GM23338 (cell line): Measurements from ENCODE around the gene HYAL1. TPM values are rescaled to one million over a fixed set of nuclear protein-coding genes. Genes with fewer than 3 reads are reported as not detected.
A peak's percentile ranks its signal among the peaks of the same experiment; 100 is the strongest.
"Not testable (repeated sequence)": the region's sequence is repeated elsewhere in the genome, so short reads cannot be mapped to it uniquely, and the experiment has no call there.

Source experiments
- ATAC-seq: fragments of 200-7000 bp; cut with Tn5 transposase; 3 replicates; pipeline ENCODE4 v1.9.1; 2020
- DNase-seq: peaks from one replicate; pipeline ENCODE4 v3.0.0-alpha.2; 2015; ENCODE audit warnings: low spot score
- H2AFZ ChIP-seq: fragments of 200-600 bp; sonication (generic); 2 replicates; pipeline ENCODE4 v1.8.0; 2016; ENCODE audit warnings: antibody characterized with exemption, mild to moderate bottlenecking, moderate library complexity
- H3F3A ChIP-seq: fragments of 200-600 bp; sonication (generic); replicated peaks from 2 replicates; pipeline ENCODE4 v1.8.0; 2017; ENCODE audit warnings: antibody characterized with exemption, mixed run types, low read depth
- H3K27ac ChIP-seq: fragments of 200-600 bp; sonication (generic); 2 replicates; pipeline ENCODE4 v1.6.1; 2016; ENCODE audit warnings: low read depth
- H3K27me3 ChIP-seq: fragments of 200-600 bp; sonication (generic); 2 replicates; pipeline ENCODE4 v1.8.0; 2016; ENCODE audit warnings: mild to moderate bottlenecking, mixed run types, moderate library complexity; ENCODE audit not compliant: insufficient read depth
- H3K36me3 ChIP-seq: fragments of 200-600 bp; sonication (generic); 2 replicates; pipeline ENCODE4 v1.8.0; 2016; ENCODE audit warnings: mild to moderate bottlenecking; ENCODE audit not compliant: insufficient read depth
- H3K4me1 ChIP-seq: fragments of 200-600 bp; sonication (generic); 2 replicates; pipeline ENCODE4 v1.8.0; 2016; ENCODE audit warnings: mild to moderate bottlenecking, moderate library complexity; ENCODE audit not compliant: insufficient read depth
- H3K4me2 ChIP-seq: fragments of 200-600 bp; sonication (generic); 2 replicates; pipeline ENCODE4 v1.7.1; 2017; ENCODE audit warnings: mixed run types
- H3K4me3 ChIP-seq: fragments of 200-600 bp; sonication (generic); 2 replicates; pipeline ENCODE4 v1.6.1; 2016; ENCODE audit warnings: mixed run types
- H3K79me2 ChIP-seq: fragments of 200-600 bp; sonication (generic); replicated peaks from 2 replicates; pipeline ENCODE4 v1.8.0; 2017; ENCODE audit warnings: mild to moderate bottlenecking; ENCODE audit not compliant: insufficient read depth
- H3K9me2 ChIP-seq: fragments of 200-600 bp; sonication (generic); 2 replicates; pipeline ENCODE4 v1.8.0; 2017; ENCODE audit not compliant: insufficient read depth
- H4K20me1 ChIP-seq: fragments of 200-600 bp; sonication (generic); replicated peaks from 2 replicates; pipeline ENCODE4 v1.8.0; 2017; ENCODE audit warnings: mild to moderate bottlenecking; ENCODE audit not compliant: insufficient read depth
- H3K27ac Mint-ChIP-seq: 2 replicates; pipeline ENCODE4 v1.8.0; 2020; ENCODE audit warnings: inconsistent platforms, mild to moderate bottlenecking, moderate library complexity, mixed read lengths
- H3K27me3 Mint-ChIP-seq: 3 replicates; pipeline ENCODE4 v1.8.0; 2022; ENCODE audit warnings: low read depth, mild to moderate bottlenecking, moderate library complexity, mixed read lengths, inconsistent platforms; ENCODE audit not compliant: insufficient read depth, poor library complexity
- H3K36me3 Mint-ChIP-seq: 3 replicates; pipeline ENCODE4 v1.8.0; 2021; ENCODE audit warnings: low read depth, mild to moderate bottlenecking, inconsistent platforms, moderate library complexity, mixed read lengths
- H3K4me1 Mint-ChIP-seq: 3 replicates; pipeline ENCODE4 v1.8.0; 2020; ENCODE audit warnings: mild to moderate bottlenecking, inconsistent platforms, mixed read lengths
- H3K4me3 Mint-ChIP-seq: 3 replicates; pipeline ENCODE4 v1.8.0; 2021; ENCODE audit warnings: moderate library complexity, mild to moderate bottlenecking, inconsistent platforms, mixed read lengths
- H3K9me3 Mint-ChIP-seq: 3 replicates; pipeline ENCODE4 v1.8.0; 2020; ENCODE audit warnings: moderate library complexity, mild to moderate bottlenecking, inconsistent platforms, mixed read lengths
- CTCF ChIP-seq, 2 experiments: fragments of 200-600 bp in 1 of 2; sonication (generic) in 1 of 2; conservative IDR thresholded peaks; 2 replicates each; pipeline versions ENCODE4 v1.5.1 to v1.6.1; 2016 to 2017; ENCODE audit warnings: antibody characterized with exemption in 2 of 2, low read depth in 2 of 2, mild to moderate bottlenecking in 2 of 2, moderate library complexity in 1 of 2
- EZH2phosphoT487 ChIP-seq: fragments of 200-600 bp; sonication (generic); IDR thresholded peaks from one replicate; pipeline ENCODE4 v1.8.1; 2018; ENCODE audit warnings: antibody characterized with exemption; ENCODE audit not compliant: unreplicated experiment
- JUNB ChIP-seq: IDR thresholded peaks from one replicate; pipeline ENCODE4 v1.6.1; 2016; ENCODE audit warnings: antibody characterized with exemption; ENCODE audit not compliant: unreplicated experiment
- NANOG ChIP-seq: IDR thresholded peaks from 2 replicates; pipeline ENCODE4 v1.6.1; 2016; ENCODE audit warnings: antibody characterized with exemption, borderline replicate concordance
- POLR2AphosphoS5 ChIP-seq: IDR thresholded peaks from 2 replicates; pipeline ENCODE4 v1.6.1; 2016; ENCODE audit warnings: antibody characterized with exemption, low read depth
- REST ChIP-seq: IDR thresholded peaks from one replicate; pipeline ENCODE4 v1.6.1; 2018; ENCODE audit warnings: antibody characterized with exemption; ENCODE audit not compliant: unreplicated experiment
- STAT1 ChIP-seq: IDR thresholded peaks from one replicate; pipeline ENCODE4 v1.6.1; 2016; ENCODE audit warnings: antibody characterized with exemption; ENCODE audit not compliant: unreplicated experiment
- ZNF114 ChIP-seq: fragments of 250-450 bp; sonication (Bioruptor Pico); IDR thresholded peaks from 2 replicates; pipeline ENCODE4 v1.5.0; 2020; ENCODE audit warnings: mild to moderate bottlenecking, moderate library complexity
- ZNF331 ChIP-seq: fragments of 250-450 bp; sonication (Bioruptor Pico); IDR thresholded peaks from 2 replicates; pipeline ENCODE4 v1.5.0; 2020; ENCODE audit warnings: low read depth, mild to moderate bottlenecking, moderate library complexity
- polyA plus RNA-seq: library from polyadenylated mRNA; unstranded; fragments of >200 nt; fragmentation: Nextera tagmentation; extraction: Ambion mirVana; gene quantifications from 2 replicates; pipeline ENCODE4 v1.2.1, GENCODE V29; 2016
- total RNA-seq: library from RNA; depleted of rRNA; stranded (reverse); fragments of >200 nt; shearing (Covaris generic); gene quantifications from 2 replicates; pipeline ENCODE4 v1.2.3, GENCODE V29; 2014

Gene HYAL1
- total and polyA plus RNA-seq, 2 experiments from 2014 or later = 2.1 to 5.0 TPM

DNA sequence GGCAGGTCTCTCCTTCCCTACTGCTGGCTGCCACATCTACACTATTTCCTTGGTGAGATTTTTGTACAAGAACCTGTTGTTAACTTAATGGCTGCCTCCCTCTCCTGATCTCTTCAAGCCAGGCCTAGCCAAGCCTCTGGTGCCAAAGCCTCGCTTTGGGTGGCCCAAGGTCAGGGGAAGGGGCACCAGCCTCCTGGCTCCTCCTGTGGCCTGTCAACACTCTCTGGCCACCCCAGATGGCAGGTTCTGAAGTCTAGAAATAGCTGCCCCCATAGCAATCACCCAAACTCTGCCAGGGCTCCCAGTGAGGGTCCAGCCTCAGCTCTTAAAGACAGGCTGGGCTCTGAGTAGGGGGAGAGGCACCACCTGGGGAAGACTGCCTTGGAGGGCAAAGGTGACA lies 16.1 kb downstream of the HYAL1 start:
- ATAC-seq (no peak), DNase-seq (no peak)
- Mint-ChIP-seq H3K9me3 (no peaks in the 10 kb centered on the region), H3K4me1 (peaks cover 5% of the 10 kb centered on the region), H3K4me3 (no peak overlapping the region), H3K27ac (no peak overlapping the region), H3K27me3 (peaks cover 5% of the 10 kb centered on the region), H3K36me3 (peaks cover 47% of the 10 kb centered on the region)
- TF ChIP-seq NANOG = no peak
- TF ChIP-seq REST = no peak
- no peak for TF ChIP-seq CTCF (conservative IDR thresholded peaks at IDR 0.05; ENCODE audit: low read depth in 2 of 2)
- TF ChIP-seq EZH2phosphoT487 = no peak
- no peak for TF ChIP-seq ZNF114 (CRISPR knock-in tag)
- TF ChIP-seq ZNF331 (CRISPR knock-in tag) = no peak
- TF ChIP-seq STAT1 = no peak
- no peak for TF ChIP-seq POLR2AphosphoS5
- TF ChIP-seq JUNB = no peak
- Histone ChIP-seq H3K4me2 (no peak overlapping the region), H3K4me3 (no peak overlapping the region), H3K79me2 (peaks cover 17% of the 10 kb centered on the region), H4K20me1 (no peaks in the 10 kb centered on the region; the same call in 1 of the 2 replicates), H3K27ac (no peak overlapping the region), H3K9me2 (no peaks in the 10 kb centered on the region), H3K4me1 (peaks cover 5% of the 10 kb centered on the region; the same call in 1 of the 2 replicates), H3K27me3 (no peaks in the 10 kb centered on the region), H2AFZ (no peak overlapping the region), H3K36me3 (peaks cover 11% of the 10 kb centered on the region), H3F3A (0 out of 2 replicates have a peak, but pooled peaks cover 4% of the 10 kb centered on the region)

DNA sequence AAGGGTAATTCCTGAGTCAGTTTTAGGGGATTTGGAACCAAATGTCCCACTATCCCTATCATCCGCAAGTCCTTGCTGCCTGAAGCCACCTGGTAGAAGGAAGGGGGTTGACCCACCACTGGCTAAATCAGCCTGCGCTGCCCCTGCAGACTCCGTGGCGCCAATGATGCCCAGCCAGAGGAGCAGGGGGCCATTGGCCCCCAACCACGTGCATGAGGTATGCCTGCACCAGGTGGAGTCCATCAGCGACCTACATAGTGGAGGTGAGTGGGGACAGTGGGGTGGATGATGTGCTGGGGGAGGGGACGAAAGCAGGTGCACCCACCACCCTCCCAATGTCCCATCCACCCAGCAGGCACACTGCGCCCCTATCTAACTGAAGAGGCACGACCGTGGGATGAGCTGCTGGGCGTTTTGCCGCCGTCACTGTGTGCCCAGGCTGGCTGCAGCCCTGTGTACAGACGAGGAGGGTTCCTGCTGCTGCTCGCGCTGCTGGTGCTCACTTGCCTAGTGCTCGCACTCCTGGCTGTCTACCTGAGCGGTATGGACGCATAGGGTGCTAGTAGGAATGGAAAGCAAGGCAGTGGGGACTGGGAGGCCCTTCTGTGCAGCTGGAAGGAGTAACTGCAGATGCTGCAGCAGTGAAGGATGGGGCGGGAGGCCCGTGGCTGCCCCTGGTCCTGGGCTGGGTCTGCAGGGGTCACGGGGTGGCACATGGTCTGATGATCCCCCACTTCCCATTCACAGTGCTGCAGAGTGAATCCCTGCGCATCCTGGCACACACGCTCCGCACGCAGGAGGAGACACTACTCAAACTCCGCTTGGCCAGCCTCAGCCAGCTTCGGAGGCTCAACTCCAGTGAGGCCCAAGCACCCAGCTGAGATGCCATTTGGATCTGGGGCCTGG lies 16.8 kb downstream of the HYAL1 start:
- Mint-ChIP-seq H3K4me3 (no peak overlapping the region), H3K36me3 (peaks cover 47% of the 10 kb centered on the region), H3K27ac (no peak overlapping the region), H3K27me3 (peaks cover 5% of the 10 kb centered on the region), H3K9me3 (no peaks in the 10 kb centered on the region), H3K4me1 (peaks cover 5% of the 10 kb centered on the region)
- Histone ChIP-seq H2AFZ (no peak overlapping the region), H3K27ac (no peak overlapping the region), H4K20me1 (no peaks in the 10 kb centered on the region; the same call in 1 of the 2 replicates), H3K36me3 (peaks cover 11% of the 10 kb centered on the region), H3K4me1 (peaks cover 5% of the 10 kb centered on the region; the same call in 1 of the 2 replicates), H3K4me2 (no peak overlapping the region), H3F3A (0 out of 2 replicates have a peak, but pooled peaks cover 4% of the 10 kb centered on the region), H3K9me2 (no peaks in the 10 kb centered on the region), H3K27me3 (no peaks in the 10 kb centered on the region), H3K79me2 (peaks cover 13% of the 10 kb centered on the region), H3K4me3 (no peak overlapping the region)
- DNase-seq (no peak), ATAC-seq (no peak)
- TF ChIP-seq CTCF (conservative IDR thresholded peaks at IDR 0.05; ENCODE audit: low read depth in 2 of 2) (no peak), POLR2AphosphoS5 (peak; percentile 29; the same call in 1 of the 2 replicates)

DNA sequence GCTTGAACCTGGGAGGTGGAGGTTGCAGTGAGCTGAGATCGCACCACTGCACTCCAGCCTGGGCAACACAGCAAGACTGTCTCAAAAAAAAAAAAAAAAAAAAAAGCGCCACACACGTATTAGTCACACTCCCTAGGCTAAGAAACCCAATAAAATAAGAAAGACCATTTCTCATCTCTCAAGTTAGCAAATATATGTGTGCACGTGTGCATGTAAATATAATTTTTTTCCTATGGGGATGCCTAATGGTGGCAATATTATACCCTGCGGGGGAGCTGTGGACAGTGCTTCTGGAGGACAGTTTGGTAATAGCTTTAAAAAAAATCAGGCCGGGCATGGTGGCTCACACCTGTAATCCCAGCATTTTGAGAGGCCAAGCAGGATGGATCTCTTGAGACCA lies 19.3 kb downstream of the HYAL1 start:
- H3K79me2 ChIP-seq, H3K27ac ChIP-seq, H3K4me2 ChIP-seq, H3F3A ChIP-seq, H4K20me1 ChIP-seq, H2AFZ ChIP-seq, H3K27me3 Mint-ChIP-seq, H3K4me3 Mint-ChIP-seq, H3K9me3 Mint-ChIP-seq, H3K4me1 Mint-ChIP-seq, ATAC-seq, H3K9me2 ChIP-seq, H3K27ac Mint-ChIP-seq, H3K4me3 ChIP-seq, DNase-seq, H3K27me3 ChIP-seq, H3K4me1 ChIP-seq: not testable (repeated sequence)
- peaks cover 25% of the 10 kb centered on the region for H3K36me3 Mint-ChIP-seq
- peaks cover 11% of the 10 kb centered on the region for H3K36me3 ChIP-seq
